Measurements from ENCODE around the gene SUCO.

- TF ChIP-seq, protein P1, sequence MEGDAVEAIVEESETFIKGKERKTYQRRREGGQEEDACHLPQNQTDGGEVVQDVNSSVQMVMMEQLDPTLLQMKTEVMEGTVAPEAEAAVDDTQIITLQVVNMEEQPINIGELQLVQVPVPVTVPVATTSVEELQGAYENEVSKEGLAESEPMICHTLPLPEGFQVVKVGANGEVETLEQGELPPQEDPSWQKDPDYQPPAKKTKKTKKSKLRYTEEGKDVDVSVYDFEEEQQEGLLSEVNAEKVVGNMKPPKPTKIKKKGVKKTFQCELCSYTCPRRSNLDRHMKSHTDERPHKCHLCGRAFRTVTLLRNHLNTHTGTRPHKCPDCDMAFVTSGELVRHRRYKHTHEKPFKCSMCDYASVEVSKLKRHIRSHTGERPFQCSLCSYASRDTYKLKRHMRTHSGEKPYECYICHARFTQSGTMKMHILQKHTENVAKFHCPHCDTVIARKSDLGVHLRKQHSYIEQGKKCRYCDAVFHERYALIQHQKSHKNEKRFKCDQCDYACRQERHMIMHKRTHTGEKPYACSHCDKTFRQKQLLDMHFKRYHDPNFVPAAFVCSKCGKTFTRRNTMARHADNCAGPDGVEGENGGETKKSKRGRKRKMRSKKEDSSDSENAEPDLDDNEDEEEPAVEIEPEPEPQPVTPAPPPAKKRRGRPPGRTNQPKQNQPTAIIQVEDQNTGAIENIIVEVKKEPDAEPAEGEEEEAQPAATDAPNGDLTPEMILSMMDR (IDR thresholded peaks at IDR 0.05 in 2 of 3, conservative IDR thresholded peaks at IDR 0.05 in 1 of 3; ENCODE audit: borderline replicate concordance in 1 of 3, insufficient read depth in 1 of 3, low read depth in 2 of 3, low read length in 2 of 3), result no peak
- TF ChIP-seq POLR2AphosphoS5 (IDR thresholded peaks at IDR 0.05; ENCODE audit: low read depth, low read length), result no peak
- no peak for TF ChIP-seq YY1 (IDR thresholded peaks at IDR 0.05; ENCODE audit: extremely low read depth, insufficient replicate concordance, low read depth, low read length)
- TF ChIP-seq POLR2A (IDR thresholded peaks at IDR 0.05; ENCODE audit: borderline replicate concordance, extremely low read depth, insufficient read depth, insufficient read length), result no peak
- no peak for TF ChIP-seq EZH2 (IDR thresholded peaks at IDR 0.05)
- TF ChIP-seq ZNF274 (IDR thresholded peaks at IDR 0.05; ENCODE audit: low read depth, low read length), result no peak
- TF ChIP-seq, protein P2, sequence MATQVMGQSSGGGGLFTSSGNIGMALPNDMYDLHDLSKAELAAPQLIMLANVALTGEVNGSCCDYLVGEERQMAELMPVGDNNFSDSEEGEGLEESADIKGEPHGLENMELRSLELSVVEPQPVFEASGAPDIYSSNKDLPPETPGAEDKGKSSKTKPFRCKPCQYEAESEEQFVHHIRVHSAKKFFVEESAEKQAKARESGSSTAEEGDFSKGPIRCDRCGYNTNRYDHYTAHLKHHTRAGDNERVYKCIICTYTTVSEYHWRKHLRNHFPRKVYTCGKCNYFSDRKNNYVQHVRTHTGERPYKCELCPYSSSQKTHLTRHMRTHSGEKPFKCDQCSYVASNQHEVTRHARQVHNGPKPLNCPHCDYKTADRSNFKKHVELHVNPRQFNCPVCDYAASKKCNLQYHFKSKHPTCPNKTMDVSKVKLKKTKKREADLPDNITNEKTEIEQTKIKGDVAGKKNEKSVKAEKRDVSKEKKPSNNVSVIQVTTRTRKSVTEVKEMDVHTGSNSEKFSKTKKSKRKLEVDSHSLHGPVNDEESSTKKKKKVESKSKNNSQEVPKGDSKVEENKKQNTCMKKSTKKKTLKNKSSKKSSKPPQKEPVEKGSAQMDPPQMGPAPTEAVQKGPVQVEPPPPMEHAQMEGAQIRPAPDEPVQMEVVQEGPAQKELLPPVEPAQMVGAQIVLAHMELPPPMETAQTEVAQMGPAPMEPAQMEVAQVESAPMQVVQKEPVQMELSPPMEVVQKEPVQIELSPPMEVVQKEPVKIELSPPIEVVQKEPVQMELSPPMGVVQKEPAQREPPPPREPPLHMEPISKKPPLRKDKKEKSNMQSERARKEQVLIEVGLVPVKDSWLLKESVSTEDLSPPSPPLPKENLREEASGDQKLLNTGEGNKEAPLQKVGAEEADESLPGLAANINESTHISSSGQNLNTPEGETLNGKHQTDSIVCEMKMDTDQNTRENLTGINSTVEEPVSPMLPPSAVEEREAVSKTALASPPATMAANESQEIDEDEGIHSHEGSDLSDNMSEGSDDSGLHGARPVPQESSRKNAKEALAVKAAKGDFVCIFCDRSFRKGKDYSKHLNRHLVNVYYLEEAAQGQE (IDR thresholded peaks at IDR 0.05; ENCODE audit: low read depth), result no peak
- TF ChIP-seq, protein P3, sequence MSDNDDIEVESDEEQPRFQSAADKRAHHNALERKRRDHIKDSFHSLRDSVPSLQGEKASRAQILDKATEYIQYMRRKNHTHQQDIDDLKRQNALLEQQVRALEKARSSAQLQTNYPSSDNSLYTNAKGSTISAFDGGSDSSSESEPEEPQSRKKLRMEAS (IDR thresholded peaks at IDR 0.05), result no peak
- no peak for TF ChIP-seq SP1 (IDR thresholded peaks at IDR 0.05; ENCODE audit: low read depth)
Observed at GRCh38 chr1:172585348-172585747, 52.4 kb downstream of the SUCO start.

Measured in HCT116 (cell line).